Measurements from ENCODE around the gene MTG2.

DNA sequence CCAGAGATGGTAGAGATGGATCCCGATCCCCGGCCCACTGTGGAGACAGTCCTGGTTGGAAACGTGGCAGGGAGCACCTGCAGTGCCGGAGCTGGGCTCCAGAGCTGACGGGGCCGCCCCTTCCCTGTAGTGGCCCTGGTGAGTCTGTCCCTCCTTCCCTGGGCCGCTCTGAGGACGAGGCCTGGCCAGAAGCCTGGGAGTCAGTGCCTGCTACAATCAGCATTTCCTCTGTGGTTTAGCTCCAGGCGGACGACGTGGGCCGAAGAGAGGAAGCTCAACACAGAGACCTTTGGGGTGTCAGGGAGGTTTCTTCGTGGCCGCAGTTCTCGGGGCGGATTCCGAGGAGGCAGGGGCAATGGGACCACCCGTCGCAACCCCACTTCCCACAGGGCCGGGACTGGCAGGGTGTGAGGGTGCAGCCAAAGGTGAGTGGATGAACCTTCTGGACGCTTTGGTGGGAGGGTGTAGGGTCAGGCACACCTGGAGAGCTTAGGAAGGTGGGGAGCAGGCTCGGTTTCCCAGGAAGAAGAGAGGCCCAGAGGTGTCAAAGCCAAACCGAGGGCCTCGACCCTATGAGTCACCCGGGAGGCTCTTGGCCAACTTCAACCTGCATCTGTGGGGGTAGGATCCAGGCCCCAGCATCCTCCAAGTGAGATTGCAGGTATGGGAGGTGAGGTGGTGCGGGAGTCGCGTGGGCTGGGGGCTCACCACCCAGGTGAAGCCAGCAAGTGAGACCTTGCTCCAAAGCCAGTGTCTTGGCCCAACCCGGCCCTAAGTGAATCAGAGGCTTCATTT lies 49.6 kb upstream of the MTG2 start:
- TF ChIP-seq EZH2phosphoT487 (IDR thresholded peaks at IDR 0.05; ENCODE audit: low read depth) = no peak
- TF ChIP-seq CTCF (IDR thresholded peaks at IDR 0.05; ENCODE audit: low read depth, low read length) = no peak
